H7 (cell line): ENCODE measurements around the gene KBTBD6. TPM values are rescaled to one million over a fixed set of nuclear protein-coding genes. Genes with fewer than 3 reads are reported as not detected.
A peak's percentile ranks its signal among the peaks of the same experiment; 100 is the strongest.
"Not testable (repeated sequence)": the region's sequence is repeated elsewhere in the genome, so short reads cannot be mapped to it uniquely, and the experiment has no call there.

Source experiments
- DNase-seq: peaks from one replicate; pipeline ENCODE4 v3.0.0; 2012
- H3K27me3 ChIP-seq: 2 replicates; pipeline ENCODE4 v1.6.0; 2011; ENCODE audit warnings: mild to moderate bottlenecking, low read length; ENCODE audit not compliant: control insufficient read depth, insufficient read depth
- H3K36me3 ChIP-seq: replicated peaks from 2 replicates; pipeline ENCODE4 v1.5.1; 2011; ENCODE audit warnings: low read length; ENCODE audit not compliant: control insufficient read depth, insufficient read depth
- H3K4me3 ChIP-seq: 2 replicates; pipeline ENCODE4 v1.5.1; 2011; ENCODE audit warnings: low read depth, mild to moderate bottlenecking, control low read depth, low read length, moderate library complexity; ENCODE audit not compliant: insufficient read depth
- total RNA-seq: library from RNA; depleted of rRNA; stranded (reverse); fragments of >200 nt; shearing (Covaris generic); gene quantifications from 2 replicates; pipeline ENCODE4 v1.2.3, GENCODE V29; 2014; rRNA removed

KBTBD6 gene
- total RNA-seq, 1 experiment from 2014 or later: 8.4 TPM

GRCh38 chr13:41107584-41108014 is 25.0 kb downstream of the KBTBD6 start:
- H3K4me3 ChIP-seq: peak overlapping the region; percentile 21
- no peaks in the 10 kb centered on the region for H3K27me3 ChIP-seq
- DNase-seq: peak; percentile 75
- H3K36me3 ChIP-seq: no peaks in the 10 kb centered on the region

GRCh38 chr13:41107104-41107571 is 25.5 kb downstream of the KBTBD6 start:
- DNase-seq: peak; percentile 67
- Histone ChIP-seq H3K27me3 (no peaks in the 10 kb centered on the region), H3K4me3 (peak overlapping the region; percentile 21; the same call in 1 of the 2 replicates), H3K36me3 (no peaks in the 10 kb centered on the region)

GRCh38 chr13:41099986-41100385 is 32.6 kb downstream of the KBTBD6 start:
- DNase-seq: no peak
- H3K27me3 ChIP-seq: no peaks in the 10 kb centered on the region
- H3K36me3 ChIP-seq: no peaks in the 10 kb centered on the region
- H3K4me3 ChIP-seq: no peak overlapping the region

- H3K27me3 ChIP-seq: no peaks in the 10 kb centered on the region
- no peaks in the 10 kb centered on the region for H3K36me3 ChIP-seq
- DNase-seq: no peak
- H3K4me3 ChIP-seq: no peak overlapping the region
Observed at GRCh38 chr13:41098761-41099160, 33.8 kb downstream of the KBTBD6 start.

GRCh38 chr13:41095681-41096080 is 36.9 kb downstream of the KBTBD6 start:
- H3K27me3 ChIP-seq, DNase-seq, H3K36me3 ChIP-seq, H3K4me3 ChIP-seq: not testable (repeated sequence)

- DNase-seq: peak; percentile 64
- Histone ChIP-seq H3K27me3 (no peaks in the 10 kb centered on the region), H3K4me3 (no peak overlapping the region), H3K36me3 (no peaks in the 10 kb centered on the region; the same call in 1 of the 2 replicates)
Observed at GRCh38 chr13:41085961-41086585, 46.5 kb downstream of the KBTBD6 start.

GRCh38 chr13:41079725-41080124 is 52.9 kb downstream of the KBTBD6 start:
- H3K27me3 ChIP-seq: no peaks in the 10 kb centered on the region
- peaks cover 10% of the 10 kb centered on the region for H3K36me3 ChIP-seq

More at GRCh38 chr13:41079725-41080124, 52.9 kb downstream of the KBTBD6 start:
- no peak overlapping the region for H3K4me3 ChIP-seq
- no peak for DNase-seq

Other genes with a start within 250 kb of the KBTBD6 start
- gene ELF1, start 113.5 kb downstream of the KBTBD6 start, total RNA-seq: 18.6 and 19.1 TPM in 2 replicates
- 6.6 and 9.2 TPM in 2 replicates for gene WBP4, start 71.3 kb downstream of the KBTBD6 start, total RNA-seq
- gene KBTBD7, start 61.8 kb upstream of the KBTBD6 start, total RNA-seq: 13.3 and 15.1 TPM in 2 replicates
- 10.1 and 10.3 TPM in 2 replicates for gene MTRF1, start 130.8 kb upstream of the KBTBD6 start, total RNA-seq
- gene NAA16, start 178.5 kb upstream of the KBTBD6 start, total RNA-seq: 11.4 and 14.2 TPM in 2 replicates